ENCODE results near the gene MAD1L1.
"Not testable (repeated sequence)": the region's sequence is repeated elsewhere in the genome, so short reads cannot be mapped to it uniquely, and the experiment has no call there.

DNA sequence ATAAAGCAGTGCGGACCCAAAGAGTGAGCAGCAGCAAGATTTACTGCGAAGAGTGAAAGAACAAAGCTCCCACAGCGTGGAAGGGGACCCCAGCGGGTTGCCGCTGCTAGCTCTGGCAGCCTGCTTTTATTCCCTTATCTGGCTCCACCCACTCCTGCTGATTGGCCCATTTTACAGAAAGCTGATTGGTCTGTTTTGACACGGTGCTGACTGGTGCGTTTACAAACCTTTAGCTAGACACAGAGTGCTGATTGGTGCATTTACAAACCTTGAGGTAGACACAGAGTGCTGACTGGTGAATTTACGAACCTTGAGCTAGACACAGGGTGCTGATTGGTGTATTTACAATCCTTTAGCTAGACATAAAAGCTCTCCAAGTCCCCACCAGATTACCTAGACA lies 256.2 kb downstream of the MAD1L1 start:
- not testable (repeated sequence) for TF ChIP-seq POLR2AphosphoS5 (IDR thresholded peaks at IDR 0.05; ENCODE audit: borderline replicate concordance, low read depth, low read length); EZH2 (IDR thresholded peaks at IDR 0.05)
